ENCODE results near the gene ZNF407. TPM values are rescaled to one million over a fixed set of nuclear protein-coding genes. Genes with fewer than 3 reads are reported as not detected.

ZNF407 gene
- total RNA-seq, 1 experiment from 2014 or later = 18.1 TPM

GRCh38 chr18:74880706-74881278 lies 283.1 kb downstream of the ZNF407 start:
- Histone ChIP-seq H3K9ac (ENCODE audit: low read length) (no peak overlapping the region), H3K79me2 (ENCODE audit: low read length) (no peaks in the 10 kb centered on the region), H3K9me3 (ENCODE audit: low read length) (no peaks in the 10 kb centered on the region), H3K4me2 (ENCODE audit: low read depth, low read length, poor library complexity, severe bottlenecking) (no peak overlapping the region), H3K4me3 (ENCODE audit: low read length) (no peak overlapping the region), H3K9me2 (replicated peaks; ENCODE audit: insufficient read depth, low read length) (no peaks in the 10 kb centered on the region), H3K36me3 (ENCODE audit: insufficient read depth, low read length) (no peaks in the 10 kb centered on the region), H3K27ac (ENCODE audit: low read length) (no peak overlapping the region), H3K4me1 (ENCODE audit: low read length) (peaks cover 4% of the 10 kb centered on the region), H4K20me1 (ENCODE audit: insufficient read depth, low read depth, low read length) (no peaks in the 10 kb centered on the region), H3K27me3 (ENCODE audit: low read length) (no peaks in the 10 kb centered on the region), H2AFZ (ENCODE audit: low read length) (no peak overlapping the region)
- no peak for DNase-seq

GRCh38 chr18:74892066-74892627 lies 294.5 kb downstream of the ZNF407 start:
- no peaks in the 10 kb centered on the region for H3K27me3 ChIP-seq (ENCODE audit: low read length)
- H3K9me2 ChIP-seq (replicated peaks; ENCODE audit: insufficient read depth, low read length) = 0 out of 2 replicates have a peak, but pooled peaks cover under 1% of the 10 kb centered on the region
- H3K4me2 ChIP-seq (ENCODE audit: low read depth, low read length, poor library complexity, severe bottlenecking) = no peak overlapping the region
- no peak overlapping the region for H2AFZ ChIP-seq (ENCODE audit: low read length)
- H3K36me3 ChIP-seq (ENCODE audit: insufficient read depth, low read length) = no peaks in the 10 kb centered on the region
- no peak overlapping the region for H3K4me3 ChIP-seq (ENCODE audit: low read length)
- DNase-seq = no peak
- H3K79me2 ChIP-seq (ENCODE audit: low read length) = no peaks in the 10 kb centered on the region
- peaks cover 13% of the 10 kb centered on the region for H3K4me1 ChIP-seq (ENCODE audit: low read length)
- no peak overlapping the region for H3K9ac ChIP-seq (ENCODE audit: low read length)
- no peak overlapping the region for H3K27ac ChIP-seq (ENCODE audit: low read length)
- H4K20me1 ChIP-seq (ENCODE audit: insufficient read depth, low read depth, low read length) = no peaks in the 10 kb centered on the region
- H3K9me3 ChIP-seq (ENCODE audit: low read length) = no peaks in the 10 kb centered on the region

GRCh38 chr18:74895686-74896085 lies 298.0 kb downstream of the ZNF407 start:
- no peak overlapping the region for H3K4me3 ChIP-seq (ENCODE audit: low read length)
- H3K36me3 ChIP-seq (ENCODE audit: insufficient read depth, low read length) = no peaks in the 10 kb centered on the region
- H3K4me1 ChIP-seq (ENCODE audit: low read length) = peaks cover 21% of the 10 kb centered on the region
- no peak overlapping the region for H2AFZ ChIP-seq (ENCODE audit: low read length)
- H3K27me3 ChIP-seq (ENCODE audit: low read length) = no peaks in the 10 kb centered on the region
- no peak overlapping the region for H3K9ac ChIP-seq (ENCODE audit: low read length)
- H3K79me2 ChIP-seq (ENCODE audit: low read length) = no peaks in the 10 kb centered on the region
- H3K9me2 ChIP-seq (replicated peaks; ENCODE audit: insufficient read depth, low read length) = no peaks in the 10 kb centered on the region
- DNase-seq = no peak
- H3K4me2 ChIP-seq (ENCODE audit: low read depth, low read length, poor library complexity, severe bottlenecking) = peak overlapping the region; percentile 19
- H3K9me3 ChIP-seq (ENCODE audit: low read length) = no peaks in the 10 kb centered on the region
- no peaks in the 10 kb centered on the region for H4K20me1 ChIP-seq (ENCODE audit: insufficient read depth, low read depth, low read length)
- H3K27ac ChIP-seq (ENCODE audit: low read length) = no peak overlapping the region

- H4K20me1 ChIP-seq (ENCODE audit: insufficient read depth, low read depth, low read length) = no peaks in the 10 kb centered on the region
- H3K36me3 ChIP-seq (ENCODE audit: insufficient read depth, low read length) = no peaks in the 10 kb centered on the region
- H2AFZ ChIP-seq (ENCODE audit: low read length) = no peak overlapping the region
- H3K27ac ChIP-seq (ENCODE audit: low read length) = no peak overlapping the region
- peaks cover 21% of the 10 kb centered on the region for H3K4me1 ChIP-seq (ENCODE audit: low read length)
- H3K79me2 ChIP-seq (ENCODE audit: low read length) = no peaks in the 10 kb centered on the region
- no peak overlapping the region for H3K4me2 ChIP-seq (ENCODE audit: low read depth, low read length, poor library complexity, severe bottlenecking)
- H3K9me2 ChIP-seq (replicated peaks; ENCODE audit: insufficient read depth, low read length) = no peaks in the 10 kb centered on the region
- H3K9me3 ChIP-seq (ENCODE audit: low read length) = no peaks in the 10 kb centered on the region
- DNase-seq = peak; percentile 61
- no peaks in the 10 kb centered on the region for H3K27me3 ChIP-seq (ENCODE audit: low read length)
- no peak overlapping the region for H3K9ac ChIP-seq (ENCODE audit: low read length)
- H3K4me3 ChIP-seq (ENCODE audit: low read length) = no peak overlapping the region
Observed at GRCh38 chr18:74896390-74896991, 298.8 kb downstream of the ZNF407 start.

GRCh38 chr18:74897971-74898657 lies 300.4 kb downstream of the ZNF407 start:
- H3K36me3 ChIP-seq (ENCODE audit: insufficient read depth, low read length) = no peaks in the 10 kb centered on the region
- H2AFZ ChIP-seq (ENCODE audit: low read length) = no peak overlapping the region
- no peak for DNase-seq
- no peaks in the 10 kb centered on the region for H3K79me2 ChIP-seq (ENCODE audit: low read length)
- H3K27me3 ChIP-seq (ENCODE audit: low read length) = no peaks in the 10 kb centered on the region
- H3K4me3 ChIP-seq (ENCODE audit: low read length) = no peak overlapping the region
- H3K9ac ChIP-seq (ENCODE audit: low read length) = no peak overlapping the region
- H3K4me2 ChIP-seq (ENCODE audit: low read depth, low read length, poor library complexity, severe bottlenecking) = no peak overlapping the region
- H4K20me1 ChIP-seq (ENCODE audit: insufficient read depth, low read depth, low read length) = no peaks in the 10 kb centered on the region
- peaks cover 21% of the 10 kb centered on the region for H3K4me1 ChIP-seq (ENCODE audit: low read length)
- H3K9me3 ChIP-seq (ENCODE audit: low read length) = no peaks in the 10 kb centered on the region
- H3K27ac ChIP-seq (ENCODE audit: low read length) = no peak overlapping the region
- H3K9me2 ChIP-seq (replicated peaks; ENCODE audit: insufficient read depth, low read length) = no peaks in the 10 kb centered on the region

- no peak overlapping the region for H3K9ac ChIP-seq (ENCODE audit: low read length)
- H3K9me3 ChIP-seq (ENCODE audit: low read length) = no peaks in the 10 kb centered on the region
- no peak for DNase-seq
Observed at GRCh38 chr18:74898965-74899364, 301.3 kb downstream of the ZNF407 start.

GRCh38 chr18:74899554-74899953 lies 301.9 kb downstream of the ZNF407 start:
- peak; percentile 45 for DNase-seq
- Histone ChIP-seq H3K4me2 (ENCODE audit: low read depth, low read length, poor library complexity, severe bottlenecking) (no peak overlapping the region), H3K4me3 (ENCODE audit: low read length) (no peak overlapping the region), H3K9ac (ENCODE audit: low read length) (no peak overlapping the region), H4K20me1 (ENCODE audit: insufficient read depth, low read depth, low read length) (no peaks in the 10 kb centered on the region), H3K27me3 (ENCODE audit: low read length) (no peaks in the 10 kb centered on the region), H3K9me3 (ENCODE audit: low read length) (no peaks in the 10 kb centered on the region), H2AFZ (ENCODE audit: low read length) (no peak overlapping the region), H3K36me3 (ENCODE audit: insufficient read depth, low read length) (no peaks in the 10 kb centered on the region), H3K9me2 (replicated peaks; ENCODE audit: insufficient read depth, low read length) (no peaks in the 10 kb centered on the region), H3K27ac (ENCODE audit: low read length) (no peak overlapping the region), H3K79me2 (ENCODE audit: low read length) (no peaks in the 10 kb centered on the region), H3K4me1 (ENCODE audit: low read length) (peaks cover 21% of the 10 kb centered on the region)

More at GRCh38 chr18:74898965-74899364, 301.3 kb downstream of the ZNF407 start:
- Histone ChIP-seq H3K4me1 (ENCODE audit: low read length) (peaks cover 21% of the 10 kb centered on the region), H3K4me2 (ENCODE audit: low read depth, low read length, poor library complexity, severe bottlenecking) (no peak overlapping the region), H3K9me2 (replicated peaks; ENCODE audit: insufficient read depth, low read length) (no peaks in the 10 kb centered on the region), H3K27ac (ENCODE audit: low read length) (no peak overlapping the region), H4K20me1 (ENCODE audit: insufficient read depth, low read depth, low read length) (no peaks in the 10 kb centered on the region), H3K36me3 (ENCODE audit: insufficient read depth, low read length) (no peaks in the 10 kb centered on the region), H2AFZ (ENCODE audit: low read length) (no peak overlapping the region), H3K79me2 (ENCODE audit: low read length) (no peaks in the 10 kb centered on the region), H3K27me3 (ENCODE audit: low read length) (no peaks in the 10 kb centered on the region), H3K4me3 (ENCODE audit: low read length) (no peak overlapping the region)

- DNase-seq = no peak
- Histone ChIP-seq H3K36me3 (ENCODE audit: insufficient read depth, low read length) (no peaks in the 10 kb centered on the region), H3K27ac (ENCODE audit: low read length) (no peak overlapping the region), H4K20me1 (ENCODE audit: insufficient read depth, low read depth, low read length) (no peaks in the 10 kb centered on the region), H3K79me2 (ENCODE audit: low read length) (no peaks in the 10 kb centered on the region), H3K27me3 (ENCODE audit: low read length) (no peaks in the 10 kb centered on the region), H3K9me3 (ENCODE audit: low read length) (no peaks in the 10 kb centered on the region), H3K4me3 (ENCODE audit: low read length) (no peak overlapping the region), H2AFZ (ENCODE audit: low read length) (no peak overlapping the region), H3K9me2 (replicated peaks; ENCODE audit: insufficient read depth, low read length) (no peaks in the 10 kb centered on the region), H3K4me1 (ENCODE audit: low read length) (peaks cover 10% of the 10 kb centered on the region), H3K9ac (ENCODE audit: low read length) (no peak overlapping the region), H3K4me2 (ENCODE audit: low read depth, low read length, poor library complexity, severe bottlenecking) (no peak overlapping the region)
Observed at GRCh38 chr18:74901362-74902146, 303.9 kb downstream of the ZNF407 start.

All from Karpas-422 (cell line).